HEK293 (cell line): ENCODE results near the gene GATAD2A.

Experiments
- CTCF ChIA-PET: fragments of 350-600 bp; formaldehyde crosslinking; extraction: SDS; loops from one replicate; lab custom pipeline; 2021; ENCODE audit warnings: antibody characterized with exemption; lab: Yijun Ruan, JAX
- POLR2A ChIA-PET: fragments of 300-600 bp; formaldehyde crosslinking; extraction: SDS; loops from one replicate; lab custom pipeline; 2020; ENCODE audit warnings: antibody characterized with exemption, inconsistent platforms; lab: Yijun Ruan, JAX
- H3K27ac ChIP-seq: fragments of 200-500 bp; sonication (Bioruptor generic); 2 replicates; pipeline ENCODE4 v1.5.1; 2014; ENCODE audit warnings: low read depth, low read length, control low read depth, inconsistent platforms; ENCODE audit errors: extremely low read depth
- H3K36me3 ChIP-seq, 2 experiments: fragments of 200-500 bp in 1 of 2; sonication (Bioruptor generic) in 1 of 2; 1 replicate in 1 of 2; 2 replicates in 1 of 2; pipeline ENCODE4 v1.5.1; 2014 to 2017; ENCODE audit warnings: inconsistent platforms in 2 of 2, low read length in 2 of 2; ENCODE audit not compliant: control insufficient read depth in 2 of 2, insufficient read depth in 1 of 2
- H3K4me1 ChIP-seq: fragments of 200-500 bp; sonication (Bioruptor generic); 2 replicates; pipeline ENCODE4 v1.5.1; 2014; ENCODE audit warnings: mild to moderate bottlenecking, low read length, inconsistent platforms; ENCODE audit not compliant: control insufficient read depth, insufficient read depth
- H3K4me3 ChIP-seq: 2 replicates; pipeline ENCODE4 v1.5.1; 2011; ENCODE audit warnings: low read depth, mild to moderate bottlenecking, control low read depth, low read length, moderate library complexity
- H3K9me3 ChIP-seq: fragments of 200-500 bp; sonication (Bioruptor generic); 2 replicates; pipeline ENCODE4 v1.5.1; 2014; ENCODE audit warnings: low read depth, low read length, inconsistent platforms; ENCODE audit not compliant: control insufficient read depth, insufficient read depth
- BCL11B ChIP-seq: fragments of 450-650 bp; formaldehyde crosslinking; IDR thresholded peaks from 2 replicates; pipeline ENCODE4 v1.5.1; 2016; ENCODE audit warnings: low read depth, missing biosample characterization, missing genetic modification characterization
- EGR2 ChIP-seq: fragments of 450-650 bp; formaldehyde crosslinking; IDR thresholded peaks from 2 replicates; pipeline ENCODE4 v1.5.1; 2016; ENCODE audit warnings: low read depth, missing biosample characterization, missing genetic modification characterization
- HOXA7 ChIP-seq: sonication (generic); formaldehyde crosslinking; IDR thresholded peaks from 2 replicates; pipeline ENCODE4 v1.8.1; 2022; ENCODE audit warnings: missing genetic modification reagents, borderline replicate concordance
- KLF17 ChIP-seq: fragments of 450-650 bp; formaldehyde crosslinking; IDR thresholded peaks from 2 replicates; pipeline ENCODE4 v1.5.1; 2016; ENCODE audit warnings: missing biosample characterization, missing genetic modification characterization
- REPIN1 ChIP-seq: fragments of 450-650 bp; formaldehyde crosslinking; IDR thresholded peaks from 2 replicates; pipeline ENCODE4 v1.5.1; 2017; ENCODE audit warnings: missing biosample characterization, missing genetic modification characterization, low read depth
- SCRT1 ChIP-seq: fragments of 450-650 bp; formaldehyde crosslinking; IDR thresholded peaks from 2 replicates; pipeline ENCODE4 v1.5.1; 2016; ENCODE audit warnings: missing biosample characterization, missing genetic modification characterization, borderline replicate concordance
- SCRT2 ChIP-seq: fragments of 450-650 bp; formaldehyde crosslinking; IDR thresholded peaks from 2 replicates; pipeline ENCODE4 v1.5.1; 2016; ENCODE audit warnings: missing biosample characterization, missing genetic modification characterization
- SP3 ChIP-seq: fragments of 450-650 bp; formaldehyde crosslinking; IDR thresholded peaks from 2 replicates; pipeline ENCODE4 v1.5.1; 2016; ENCODE audit warnings: missing biosample characterization, missing genetic modification characterization
- TRIM28 ChIP-seq: IDR thresholded peaks from 2 replicates; pipeline ENCODE4 v1.6.1; 2011; ENCODE audit warnings: low read length, control low read depth, borderline replicate concordance
- ZBTB20 ChIP-seq: fragments of 450-650 bp; formaldehyde crosslinking; IDR thresholded peaks from 2 replicates; pipeline ENCODE4 v1.5.1; 2016; ENCODE audit warnings: missing biosample characterization, missing genetic modification characterization
- ZFHX2 ChIP-seq: fragments of 450-650 bp; formaldehyde crosslinking; conservative IDR thresholded peaks from 2 replicates; pipeline ENCODE4 v1.5.1; 2016; ENCODE audit warnings: missing biosample characterization, missing genetic modification characterization
- ZNF140 ChIP-seq: fragments of 450-650 bp; formaldehyde crosslinking; IDR thresholded peaks from 2 replicates; pipeline ENCODE4 v1.5.1; 2016; ENCODE audit warnings: missing biosample characterization, missing genetic modification characterization
- ZNF148 ChIP-seq: fragments of 450-650 bp; formaldehyde crosslinking; IDR thresholded peaks from 2 replicates; pipeline ENCODE4 v1.5.0; 2017; ENCODE audit warnings: missing biosample characterization, missing genetic modification characterization, borderline replicate concordance
- ZNF2 ChIP-seq: fragments of 450-650 bp; formaldehyde crosslinking; IDR thresholded peaks from 2 replicates; pipeline ENCODE4 v1.5.1; 2016; ENCODE audit warnings: missing biosample characterization, missing genetic modification characterization
- ZNF24 ChIP-seq: fragments of 450-650 bp; formaldehyde crosslinking; IDR thresholded peaks from 2 replicates; pipeline ENCODE4 v1.5.1; 2016; ENCODE audit warnings: missing biosample characterization, missing genetic modification characterization
- ZNF416 ChIP-seq: fragments of 450-650 bp; formaldehyde crosslinking; IDR thresholded peaks from 2 replicates; pipeline ENCODE4 v1.5.1; 2016; ENCODE audit warnings: missing biosample characterization, missing genetic modification characterization
- ZNF449 ChIP-seq: fragments of 450-650 bp; formaldehyde crosslinking; IDR thresholded peaks from 2 replicates; pipeline ENCODE4 v1.5.1; 2017; ENCODE audit warnings: missing biosample characterization, mild to moderate bottlenecking, missing genetic modification characterization, moderate library complexity
- ZNF514 ChIP-seq: fragments of 450-650 bp; formaldehyde crosslinking; IDR thresholded peaks from 2 replicates; pipeline ENCODE4 v1.5.1; 2016; ENCODE audit warnings: missing biosample characterization, missing genetic modification characterization
- ZNF549 ChIP-seq: fragments of 450-650 bp; IDR thresholded peaks from 2 replicates; pipeline ENCODE4 v1.5.1; 2018; ENCODE audit warnings: missing biosample characterization, missing genetic modification characterization, mild to moderate bottlenecking, inconsistent platforms, moderate library complexity
- ZNF664 ChIP-seq: fragments of 450-650 bp; formaldehyde crosslinking; IDR thresholded peaks from 2 replicates; pipeline ENCODE4 v1.5.1; 2016; ENCODE audit warnings: missing biosample characterization, missing genetic modification characterization
- ZNF792 ChIP-seq: fragments of 450-650 bp; formaldehyde crosslinking; IDR thresholded peaks from 2 replicates; pipeline ENCODE4 v1.5.1; 2016; ENCODE audit warnings: missing biosample characterization, missing genetic modification characterization
- ZSCAN30 ChIP-seq: fragments of 450-650 bp; IDR thresholded peaks from 2 replicates; pipeline ENCODE4 v1.5.1; 2018; ENCODE audit warnings: missing biosample characterization, mild to moderate bottlenecking, missing genetic modification characterization, moderate library complexity

GATAD2A gene

GRCh38 chr19:19448238-19448544 lies 42.7 kb downstream of the GATAD2A start:
- Histone ChIP-seq H3K27ac (no peak overlapping the region), H3K4me1 (0 out of 2 replicates have a peak, but pooled peaks cover 9% of the 10 kb centered on the region), H3K9me3 (no peaks in the 10 kb centered on the region), H3K4me3 (no peak overlapping the region), H3K36me3 (peaks cover 0 to 7% of the 10 kb centered on the region in 2 experiments; a peak in 1 of 3 replicates)
- POLR2A ChIA-PET: interaction anchor here (1.3 kb wide), 1 partner anchor 43 kb away, joined by 7 read pairs; the partner anchor contains the start of gene GATAD2A
- TF ChIP-seq SP3 (tag by site-specific recombination) (no peak), ZNF664 (tag by site-specific recombination) (no peak), TRIM28 (no peak), ZNF449 (tag by site-specific recombination) (peak; percentile 72; the same call in 1 of the 2 replicates)
- CTCF ChIA-PET: interaction anchor here (0.5 kb wide), 1 partner anchor 23 kb away, joined by 4 read pairs; no protein-coding TSS in a partner anchor

GRCh38 chr19:19451429-19452242 lies 46.2 kb downstream of the GATAD2A start:
- H3K4me1 ChIP-seq: 0 out of 2 replicates have a peak, but pooled peaks cover 7% of the 10 kb centered on the region
- H3K9me3 ChIP-seq: no peaks in the 10 kb centered on the region
- TF ChIP-seq ZNF549 (no peak), EGR2 (0 out of 2 replicates have a peak, but pooled peaks have one; percentile 21), ZFHX2 (tag by site-specific recombination) (peak; percentile 67), ZNF792 (tag by site-specific recombination) (no peak), KLF17 (tag by site-specific recombination) (no peak), ZNF148 (no peak)
- TF ChIP-seq, all 188 proteins: peak for 2
- Histone ChIP-seq H3K4me3 (no peak overlapping the region), H3K36me3 (no peaks in the 10 kb centered on the region), H3K27ac (no peak overlapping the region)
- POLR2A ChIA-PET: no interaction called here
- CTCF ChIA-PET: no interaction called here

GRCh38 chr19:19452243-19453124 lies 47.0 kb downstream of the GATAD2A start:
- ChIA-PET POLR2A (interaction anchor here (0.5 kb wide), 1 partner anchor 30 kb away, joined by 3 read pairs; no protein-coding TSS in a partner anchor), CTCF (interaction anchor here (0.7 kb wide), 1 partner anchor 16 kb away, joined by 4 read pairs; no protein-coding TSS in a partner anchor)
- no peak for TF ChIP-seq ZSCAN30 (tag by site-specific recombination)
- no peak for TF ChIP-seq REPIN1 (tag by site-specific recombination)
- TF ChIP-seq ZNF2 (tag by site-specific recombination): no peak
- TF ChIP-seq ZNF24: no peak
- no peak for TF ChIP-seq HOXA7 (CRISPR knock-in tag)
- TF ChIP-seq ZNF514 (tag by site-specific recombination): no peak
- peak; percentile 38; the same call in 1 of the 2 replicates for TF ChIP-seq SCRT1
- no peak for TF ChIP-seq ZNF416 (tag by site-specific recombination)
- TF ChIP-seq ZNF140: no peak
- TF ChIP-seq ZBTB20 (tag by site-specific recombination): no peak
- TF ChIP-seq SCRT2 (tag by site-specific recombination): peak; percentile 88
- no peak for TF ChIP-seq BCL11B (tag by site-specific recombination)
- Histone ChIP-seq H3K27ac (no peak overlapping the region), H3K4me1 (0 out of 2 replicates have a peak, but pooled peaks cover 1% of the 10 kb centered on the region), H3K36me3 (peaks cover 0 to 5% of the 10 kb centered on the region in 2 experiments; a peak in 1 of 3 replicates), H3K4me3 (no peak overlapping the region), H3K9me3 (no peaks in the 10 kb centered on the region)
